IPS-11a (cell line): Measurements from ENCODE around the gene MIS18A.
"Not testable (repeated sequence)": the region's sequence is repeated elsewhere in the genome, so short reads cannot be mapped to it uniquely, and the experiment has no call there.

Experiments used
- H3K4me3 ChIP-seq: one replicate; pipeline ENCODE4 v1.5.1; 2013; ENCODE audit warnings: low read depth, low read length, control low read depth

Gene MIS18A

GRCh38 chr21:32306021-32306780 is 27.4 kb upstream of the MIS18A start:
- no peak overlapping the region for H3K4me3 ChIP-seq

- no peak overlapping the region for H3K4me3 ChIP-seq
Observed at GRCh38 chr21:32304998-32305397, 26.1 kb upstream of the MIS18A start.

GRCh38 chr21:32303385-32303784 is 24.5 kb upstream of the MIS18A start:
- no peak overlapping the region for H3K4me3 ChIP-seq

GRCh38 chr21:32302560-32302959 is 23.7 kb upstream of the MIS18A start:
- no peak overlapping the region for H3K4me3 ChIP-seq

GRCh38 chr21:32301596-32301995 is 22.7 kb upstream of the MIS18A start:
- no peak overlapping the region for H3K4me3 ChIP-seq

- H3K4me3 ChIP-seq: no peak overlapping the region
Observed at GRCh38 chr21:32300117-32300681, 21.4 kb upstream of the MIS18A start.

GRCh38 chr21:32299695-32300094 is 20.8 kb upstream of the MIS18A start:
- no peak overlapping the region for H3K4me3 ChIP-seq

- H3K4me3 ChIP-seq: no peak within 1 kb of the TSS
Observed at GRCh38 chr21:32298658-32299081, 19.8 kb upstream of the MIS18A start, which contains the start of gene MRAP. Gene MRAP (plus strand): TSS chr21:32298855. CDS start chr21:32298972, 117 bp downstream.

GRCh38 chr21:32298148-32298559 is 19.3 kb upstream of the MIS18A start:
- H3K4me3 ChIP-seq: no peak overlapping the region

GRCh38 chr21:32297449-32297848 is 18.6 kb upstream of the MIS18A start:
- H3K4me3 ChIP-seq: no peak overlapping the region

GRCh38 chr21:32285476-32285875 is 6.6 kb upstream of the MIS18A start:
- no peak overlapping the region for H3K4me3 ChIP-seq

- no peak overlapping the region for H3K4me3 ChIP-seq
Observed at GRCh38 chr21:32282992-32283391, 4.1 kb upstream of the MIS18A start.

- H3K4me3 ChIP-seq: no peak overlapping the region
Observed at GRCh38 chr21:32281531-32281930, 2.7 kb upstream of the MIS18A start.

- peak overlapping the region; percentile 78 for H3K4me3 ChIP-seq
Observed at GRCh38 chr21:32279377-32279680, 480 bp upstream of the MIS18A start.

GRCh38 chr21:32278103-32278502 is 746 bp downstream of the MIS18A start:
- peak overlapping the region; percentile 78 for H3K4me3 ChIP-seq

- no peak overlapping the region for H3K4me3 ChIP-seq
Observed at GRCh38 chr21:32276671-32277070, 2.2 kb downstream of the MIS18A start.

- H3K4me3 ChIP-seq: no peak overlapping the region
Observed at GRCh38 chr21:32270748-32271147, 8.1 kb downstream of the MIS18A start.

- not testable (repeated sequence) for H3K4me3 ChIP-seq
Observed at GRCh38 chr21:32265321-32265720, 13.5 kb downstream of the MIS18A start.

- no peak overlapping the region for H3K4me3 ChIP-seq
Observed at GRCh38 chr21:32261929-32262328, 16.9 kb downstream of the MIS18A start.

- H3K4me3 ChIP-seq: no peak overlapping the region
Observed at GRCh38 chr21:32260130-32260529, 18.7 kb downstream of the MIS18A start.

- not testable (repeated sequence) for H3K4me3 ChIP-seq
Observed at GRCh38 chr21:32258786-32259048, 20.1 kb downstream of the MIS18A start.

GRCh38 chr21:32257962-32258785 is 20.7 kb downstream of the MIS18A start:
- H3K4me3 ChIP-seq: no peak overlapping the region
